DND-41 (cell line): ENCODE measurements around the gene C6orf132.

ENCODE experiments used
- EZH2 ChIP-seq: IDR thresholded peaks from 3 replicates; pipeline ENCODE4 v1.6.1; 2012; ENCODE audit warnings: borderline replicate concordance, low read depth, mild to moderate bottlenecking, moderate library complexity, low read length, inconsistent platforms; ENCODE audit not compliant: severe bottlenecking
- TF ChIP-seq, protein P1 (sequence below): IDR thresholded peaks from 2 replicates; pipeline ENCODE4 v1.5.1; 2012; ENCODE audit warnings: borderline replicate concordance, low read length, moderate library complexity, mild to moderate bottlenecking; ENCODE audit not compliant: poor library complexity, severe bottlenecking; ENCODE audit errors: extremely low read depth

- TF ChIP-seq, protein P1, sequence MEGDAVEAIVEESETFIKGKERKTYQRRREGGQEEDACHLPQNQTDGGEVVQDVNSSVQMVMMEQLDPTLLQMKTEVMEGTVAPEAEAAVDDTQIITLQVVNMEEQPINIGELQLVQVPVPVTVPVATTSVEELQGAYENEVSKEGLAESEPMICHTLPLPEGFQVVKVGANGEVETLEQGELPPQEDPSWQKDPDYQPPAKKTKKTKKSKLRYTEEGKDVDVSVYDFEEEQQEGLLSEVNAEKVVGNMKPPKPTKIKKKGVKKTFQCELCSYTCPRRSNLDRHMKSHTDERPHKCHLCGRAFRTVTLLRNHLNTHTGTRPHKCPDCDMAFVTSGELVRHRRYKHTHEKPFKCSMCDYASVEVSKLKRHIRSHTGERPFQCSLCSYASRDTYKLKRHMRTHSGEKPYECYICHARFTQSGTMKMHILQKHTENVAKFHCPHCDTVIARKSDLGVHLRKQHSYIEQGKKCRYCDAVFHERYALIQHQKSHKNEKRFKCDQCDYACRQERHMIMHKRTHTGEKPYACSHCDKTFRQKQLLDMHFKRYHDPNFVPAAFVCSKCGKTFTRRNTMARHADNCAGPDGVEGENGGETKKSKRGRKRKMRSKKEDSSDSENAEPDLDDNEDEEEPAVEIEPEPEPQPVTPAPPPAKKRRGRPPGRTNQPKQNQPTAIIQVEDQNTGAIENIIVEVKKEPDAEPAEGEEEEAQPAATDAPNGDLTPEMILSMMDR, result no peak
- no peak for TF ChIP-seq EZH2
Observed at GRCh38 chr6:42100029-42100901, 42.2 kb downstream of the C6orf132 start.
